Ovary (tissue), 9 donors: ENCODE data around the gene RNF38. TPM values are rescaled to one million over a fixed set of nuclear protein-coding genes. Genes with fewer than 3 reads are reported as not detected.
"Not testable (repeated sequence)": the region's sequence is repeated elsewhere in the genome, so short reads cannot be mapped to it uniquely, and the experiment has no call there.

Source experiments
- DNase-seq, 5 donors: peaks; one replicate each; pipeline ENCODE4 v3.0.0-alpha.2; 2019 to 2020
- H3K27ac ChIP-seq, 2 donors: fragments of 200-600 bp; one replicate each; pipeline versions ENCODE4 v1.5.1 to v1.8.0; 2019 to 2022
- H3K27me3 ChIP-seq: fragments of 200-600 bp; one replicate; pipeline ENCODE4 v1.8.0; 2022
- H3K36me3 ChIP-seq: fragments of 200-600 bp; sonication (generic); one replicate; pipeline ENCODE4 v1.5.1; 2019
- H3K4me1 ChIP-seq: one replicate; pipeline ENCODE4 v1.8.1; 2013; ENCODE audit warnings: mild to moderate bottlenecking, moderate library complexity; ENCODE audit not compliant: insufficient read depth
- H3K4me3 ChIP-seq: fragments of 200-600 bp; sonication (generic); one replicate; pipeline ENCODE4 v1.5.1; 2017
- H3K9me3 ChIP-seq, 2 donors: fragments of 200-600 bp in 1 of 2; sonication (generic) in 1 of 2; one replicate each; pipeline versions ENCODE4 v1.5.1 to v1.8.1; 2013 to 2019; ENCODE audit warnings: mild to moderate bottlenecking in 1 of 2, moderate library complexity in 1 of 2
- EP300 ChIP-seq: sonication (generic); formaldehyde crosslinking; IDR thresholded peaks from one replicate; pipeline ENCODE4 v1.6.1; 2017; ENCODE audit warnings: antibody characterized with exemption
- POLR2A ChIP-seq: fragments of 450-650 bp; IDR thresholded peaks from one replicate; pipeline ENCODE4 v1.6.1; 2017; ENCODE audit warnings: antibody characterized with exemption, mild to moderate bottlenecking, moderate library complexity
- WGBS, 3 donors: extraction: QIAGEN DNeasy Blood & Tissue Kit in 1 of 3; methylation state at CpG; one replicate each; pipeline versions ENCODE4 v1.1.5 to v1.1.7; 2013 to 2017; 5-methylcytosine and 5-hydroxymethylcytosine counted together
- intact Hi-C, 4 donors: fragments of 100-400 bp; cut with DNase I; formaldehyde crosslinking; loops; one replicate each; pipeline versions ENCODE4 v1.11.0 to v1.15.1; 2022 to 2023
- polyA plus RNA-seq, 2 donors: library from polyadenylated mRNA; stranded (reverse); fragments of 200-250 nt in 1 of 2; fragments of 350-450 nt in 1 of 2; fragmentation: Illumina TruSeq in 1 of 2; extraction: RNeasy Lipid Tissue Mini Kit (QIAGEN cat#74804) in 1 of 2; gene quantifications; one replicate each; pipeline ENCODE4 v1.2.3, GENCODE V29; 2013 to 2014
- total RNA-seq, 7 donors: library from RNA; depleted of rRNA in 2 of 7; stranded (reverse); fragments of >200 nt in 2 of 7; fragmentation: NEBNext Ultra II Directional in 3 of 7; extraction: Animal tissue kit (Norgen Biotek cat#: 25700) in 3 of 7; gene quantifications; one replicate each; pipeline versions ENCODE4 v1.1.0 to v1.2.4, GENCODE V29; 2016 to 2023
- TF ChIP-seq, protein P1 (sequence below), 3 donors: fragments of 450-650 bp in 2 of 3; fragments of 200-600 bp in 1 of 3; IDR thresholded peaks; one replicate each; pipeline versions ENCODE4 v1.5.1 to v1.8.0; 2016 to 2022; ENCODE audit warnings: antibody characterized with exemption in 3 of 3, mild to moderate bottlenecking in 1 of 3
- donor health status: DM: no; HTN: no; CAD: no; lungs with moderate emphysema.
- donor health status: DM: no; HTN: no; CAD: no.
- donor health status: Bipolar disorder and iron deficiency.
- donor health status: DM: yes; HTN: yes; CAD: no.
- donor health status: DM: no; HTN: no; CAD: no.
- donor health status: DM: yes; HTN: yes; CAD: no.

RNF38 gene
- total and polyA plus RNA-seq, 9 donors, result 30.4 to 81.3 (median 55.7) TPM

DNA sequence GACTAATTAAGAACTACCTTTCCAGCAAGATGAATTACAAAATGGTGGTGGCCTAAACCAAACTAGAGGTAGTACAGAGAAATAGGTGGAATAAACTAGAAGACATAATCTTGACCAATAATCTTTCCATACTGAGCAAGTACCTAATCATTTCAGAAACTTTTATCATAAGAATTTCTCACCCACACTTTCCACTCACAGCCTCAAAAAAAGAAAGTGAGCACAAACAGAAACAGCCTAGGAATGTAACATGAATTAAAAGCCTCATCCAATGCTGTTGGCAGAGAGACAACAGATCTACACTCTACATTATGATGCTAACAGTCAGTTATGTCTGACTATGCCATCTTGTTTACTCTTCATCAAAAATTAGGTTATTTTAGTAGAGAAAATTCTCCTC is 1.3 kb downstream of the RNF38 start:
- TF ChIP-seq, protein P1, sequence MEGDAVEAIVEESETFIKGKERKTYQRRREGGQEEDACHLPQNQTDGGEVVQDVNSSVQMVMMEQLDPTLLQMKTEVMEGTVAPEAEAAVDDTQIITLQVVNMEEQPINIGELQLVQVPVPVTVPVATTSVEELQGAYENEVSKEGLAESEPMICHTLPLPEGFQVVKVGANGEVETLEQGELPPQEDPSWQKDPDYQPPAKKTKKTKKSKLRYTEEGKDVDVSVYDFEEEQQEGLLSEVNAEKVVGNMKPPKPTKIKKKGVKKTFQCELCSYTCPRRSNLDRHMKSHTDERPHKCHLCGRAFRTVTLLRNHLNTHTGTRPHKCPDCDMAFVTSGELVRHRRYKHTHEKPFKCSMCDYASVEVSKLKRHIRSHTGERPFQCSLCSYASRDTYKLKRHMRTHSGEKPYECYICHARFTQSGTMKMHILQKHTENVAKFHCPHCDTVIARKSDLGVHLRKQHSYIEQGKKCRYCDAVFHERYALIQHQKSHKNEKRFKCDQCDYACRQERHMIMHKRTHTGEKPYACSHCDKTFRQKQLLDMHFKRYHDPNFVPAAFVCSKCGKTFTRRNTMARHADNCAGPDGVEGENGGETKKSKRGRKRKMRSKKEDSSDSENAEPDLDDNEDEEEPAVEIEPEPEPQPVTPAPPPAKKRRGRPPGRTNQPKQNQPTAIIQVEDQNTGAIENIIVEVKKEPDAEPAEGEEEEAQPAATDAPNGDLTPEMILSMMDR (IDR thresholded peaks at IDR 0.05), result no peak
- no peak for TF ChIP-seq EP300
- no peak for TF ChIP-seq POLR2A
- Histone ChIP-seq H3K4me1 (peaks cover 5% of the 10 kb centered on the region), H3K27ac (no peak overlapping the region)

DNA sequence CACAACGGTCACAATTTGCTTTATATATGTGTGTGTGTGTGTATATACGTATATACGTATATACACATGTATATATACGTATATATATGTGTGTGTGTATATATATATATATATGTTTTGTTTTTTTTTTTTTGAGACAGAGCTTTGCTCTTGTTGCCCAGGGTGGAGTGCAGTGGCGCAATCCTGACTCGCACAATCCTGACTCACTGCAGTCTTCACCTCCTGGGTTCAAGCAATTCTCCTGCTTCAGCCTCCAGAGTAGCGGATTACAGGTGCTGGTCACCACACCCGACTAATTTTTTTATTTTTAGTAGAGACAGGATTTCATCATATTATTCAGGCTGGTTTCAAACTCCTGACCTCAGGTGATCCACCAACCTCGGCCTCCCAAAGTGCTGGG is 3.1 kb downstream of the RNF38 start:
- TF ChIP-seq POLR2A (no peak), EP300 (no peak)
- TF ChIP-seq, protein P1 (IDR thresholded peaks at IDR 0.05), result no peak
- no peak for DNase-seq
- 88 to 91% (median 89%) methylated on average over 9 of the region's 9 CpGs for WGBS, 3 donors
- no peak overlapping the region for H3K4me3 ChIP-seq
- no peaks in the 10 kb centered on the region for H3K9me3 ChIP-seq
- peaks cover 9% of the 10 kb centered on the region for H3K4me1 ChIP-seq
- no peaks in the 10 kb centered on the region for H3K36me3 ChIP-seq
- intact Hi-C loops, result no loop called here
- no peaks in the 10 kb centered on the region for H3K27me3 ChIP-seq
- no peak overlapping the region for H3K27ac ChIP-seq

More for the DNA sequence above, 1.3 kb downstream of the RNF38 start:
- Histone ChIP-seq H3K36me3 (no peaks in the 10 kb centered on the region), H3K9me3 (no peaks in the 10 kb centered on the region), H3K4me3 (no peak overlapping the region), H3K27me3 (no peaks in the 10 kb centered on the region)
- intact Hi-C loops, result no loop called here
- no peak for DNase-seq

DNA sequence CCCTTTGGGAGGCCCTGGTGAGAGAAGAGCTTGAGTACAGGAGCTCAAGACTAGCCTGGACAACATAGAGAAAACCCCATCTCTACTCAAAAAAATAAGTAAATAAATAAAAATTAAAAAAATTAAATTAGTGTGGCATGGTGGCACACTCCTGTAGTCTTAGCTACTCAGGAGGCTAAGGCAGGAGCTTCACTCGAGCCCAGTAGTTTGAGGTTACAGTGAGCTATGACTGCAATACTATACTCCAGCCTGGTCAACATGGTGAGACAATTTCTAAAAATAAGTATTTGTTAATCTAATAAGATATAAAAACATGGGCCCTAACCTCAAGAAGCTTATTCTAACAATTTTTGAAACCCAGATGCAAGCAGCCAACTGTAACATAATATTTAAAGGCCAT is 7.6 kb downstream of the RNF38 start:
- Histone ChIP-seq H3K27ac (no peak overlapping the region), H3K36me3 (no peaks in the 10 kb centered on the region), H3K9me3 (no peaks in the 10 kb centered on the region), H3K4me1 (peaks cover 9% of the 10 kb centered on the region), H3K27me3 (no peaks in the 10 kb centered on the region), H3K4me3 (no peak overlapping the region)
- DNase-seq, result no peak
- intact Hi-C loops, result no loop called here
- 81 to 98% (median 95%) methylated on average over 1 of the region's 1 CpG for WGBS, 3 donors
- TF ChIP-seq, protein P1 (IDR thresholded peaks at IDR 0.05), result no peak
- TF ChIP-seq POLR2A (no peak), EP300 (no peak)

DNA sequence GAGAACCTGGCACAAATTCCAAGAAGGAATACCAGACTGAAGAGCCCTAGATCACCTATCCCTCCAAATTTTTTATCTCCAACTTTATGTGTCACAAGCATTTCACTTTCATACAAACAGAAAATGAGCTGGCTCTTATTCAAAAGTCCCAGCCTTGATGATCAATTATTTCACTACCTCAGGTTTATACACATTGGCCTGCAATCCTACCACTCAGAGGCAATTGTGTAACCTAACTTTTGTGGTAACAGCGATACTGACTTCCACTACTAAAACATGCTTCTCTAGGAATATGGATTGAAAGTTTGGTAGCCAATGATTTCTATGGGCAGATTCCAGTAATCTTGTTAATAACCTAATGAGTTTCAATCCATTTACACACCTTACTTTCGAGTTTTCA is 10.5 kb downstream of the RNF38 start:
- no peaks in the 10 kb centered on the region for H3K27me3 ChIP-seq
- no peak overlapping the region for H3K4me3 ChIP-seq
- no peaks in the 10 kb centered on the region for H3K9me3 ChIP-seq
- intact Hi-C loops, result no loop called here
- H3K36me3 ChIP-seq, result no peaks in the 10 kb centered on the region
- H3K27ac ChIP-seq, result no peak overlapping the region
- WGBS, 3 donors, result 77 to 81% (median 80%) methylated on average over 2 of the region's 2 CpGs
- H3K4me1 ChIP-seq, result peaks cover 5% of the 10 kb centered on the region
- no peak for DNase-seq
- TF ChIP-seq EP300, result no peak
- TF ChIP-seq POLR2A, result no peak
- TF ChIP-seq, protein P1 (IDR thresholded peaks at IDR 0.05), result no peak

DNA sequence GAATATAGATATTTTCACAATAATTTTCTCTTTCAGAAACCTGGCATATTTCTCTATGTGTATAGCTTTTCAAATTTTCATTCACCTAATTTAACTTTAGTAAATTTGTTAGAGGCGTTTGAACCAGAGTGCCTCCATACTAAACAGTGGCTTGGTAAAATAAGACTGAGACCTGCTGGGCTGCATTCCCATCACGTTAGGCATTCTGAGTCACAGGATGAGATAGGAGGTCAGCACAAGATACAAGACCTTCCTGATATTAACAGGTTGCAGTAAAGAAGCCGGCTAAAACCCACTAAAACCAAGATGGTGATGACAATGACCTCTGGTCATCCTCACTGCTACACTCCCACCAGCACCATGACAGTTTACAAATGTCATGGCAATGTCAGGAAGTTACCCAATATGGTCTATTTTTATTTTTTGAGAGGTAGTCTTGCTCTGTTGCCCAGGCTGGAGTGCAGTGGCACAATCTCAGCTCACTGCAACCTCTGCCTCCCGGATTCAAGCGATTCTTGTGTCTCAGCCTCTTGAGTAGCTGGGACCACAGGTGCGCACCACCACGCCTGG is 13.6 kb downstream of the RNF38 start:
- H3K9me3 ChIP-seq, H3K36me3 ChIP-seq, H3K27me3 ChIP-seq, H3K4me1 ChIP-seq, DNase-seq, H3K4me3 ChIP-seq, intact Hi-C loops, H3K27ac ChIP-seq: not testable (repeated sequence)
- 82 to 91% (median 82%) methylated on average over 7 of the region's 7 CpGs for WGBS, 3 donors
